GM23248 (cell line): Measurements from ENCODE around the gene PRPF38A. TPM values are rescaled to one million over a fixed set of nuclear protein-coding genes. Genes with fewer than 3 reads are reported as not detected.

Experiments
- DNase-seq: peaks from one replicate; pipeline ENCODE4 v3.0.0-alpha.2; 2015
- H2AFZ ChIP-seq: fragments of 200-600 bp; sonication (generic); 2 replicates; pipeline ENCODE4 v1.6.1; 2016; ENCODE audit warnings: antibody characterized with exemption
- H3F3A ChIP-seq: fragments of 200-600 bp; sonication (generic); 2 replicates; pipeline ENCODE4 v1.6.1; 2016; ENCODE audit warnings: mild to moderate bottlenecking, antibody characterized with exemption, mixed run types; ENCODE audit not compliant: insufficient read depth
- H3K27ac ChIP-seq: fragments of 200-600 bp; sonication (generic); 2 replicates; pipeline ENCODE4 v1.5.1; 2016; ENCODE audit warnings: mild to moderate bottlenecking
- H3K27me3 ChIP-seq: fragments of 200-600 bp; sonication (generic); replicated peaks from 2 replicates; pipeline ENCODE4 v1.6.1; 2016; ENCODE audit warnings: mild to moderate bottlenecking; ENCODE audit not compliant: insufficient read depth
- H3K36me3 ChIP-seq: fragments of 200-600 bp; sonication (generic); 2 replicates; pipeline ENCODE4 v1.6.1; 2016; ENCODE audit warnings: low read depth, mild to moderate bottlenecking
- H3K4me1 ChIP-seq: fragments of 200-600 bp; sonication (generic); 2 replicates; pipeline ENCODE4 v1.6.1; 2016; ENCODE audit warnings: mild to moderate bottlenecking; ENCODE audit not compliant: insufficient read depth
- H3K4me2 ChIP-seq: fragments of 200-600 bp; sonication (generic); one replicate; pipeline ENCODE4 v1.6.1; 2016; ENCODE audit warnings: mild to moderate bottlenecking; ENCODE audit not compliant: unreplicated experiment
- H3K4me3 ChIP-seq: fragments of 200-600 bp; sonication (generic); 2 replicates; pipeline ENCODE4 v1.5.1; 2016; ENCODE audit warnings: mild to moderate bottlenecking
- H3K79me2 ChIP-seq: fragments of 200-600 bp; sonication (generic); 2 replicates; pipeline ENCODE4 v1.6.1; 2016; ENCODE audit warnings: mild to moderate bottlenecking; ENCODE audit not compliant: insufficient read depth
- H3K9ac ChIP-seq: fragments of 200-600 bp; sonication (generic); 2 replicates; pipeline ENCODE4 v1.6.1; 2016; ENCODE audit warnings: mild to moderate bottlenecking
- H3K9me2 ChIP-seq: fragments of 200-600 bp; sonication (generic); 2 replicates; pipeline ENCODE4 v1.6.1; 2016; ENCODE audit warnings: mixed run types, mild to moderate bottlenecking, moderate library complexity; ENCODE audit not compliant: insufficient read depth
- H3K9me3 ChIP-seq: fragments of 200-600 bp; sonication (generic); one replicate; pipeline ENCODE4 v1.6.1; 2017; ENCODE audit warnings: low read depth
- H4K20me1 ChIP-seq: fragments of 200-600 bp; sonication (generic); 2 replicates; pipeline ENCODE4 v1.6.0; 2016; ENCODE audit not compliant: insufficient read depth
- EZH2 ChIP-seq: fragments of 200-600 bp; sonication (generic); IDR thresholded peaks from 2 replicates; pipeline ENCODE4 v1.6.1; 2018; ENCODE audit warnings: antibody characterized with exemption, mild to moderate bottlenecking; ENCODE audit not compliant: insufficient read depth, poor library complexity, severe bottlenecking
- EZH2phosphoT487 ChIP-seq: fragments of 200-600 bp; sonication (generic); IDR thresholded peaks from 2 replicates; pipeline ENCODE4 v1.6.1; 2018; ENCODE audit warnings: antibody characterized with exemption, moderate library complexity, mild to moderate bottlenecking, low read depth; ENCODE audit not compliant: insufficient read depth
- WGBS, 2 experiments: methylation state at CpG; one replicate each; pipeline ENCODE4 v1.1.6; 2015 to 2017; ENCODE audit warnings: low lambda C conversion rate in 2 of 2, low coverage in 1 of 2; ENCODE audit errors: missing lambda C conversion rate in 2 of 2; 5-methylcytosine and 5-hydroxymethylcytosine counted together
- in situ Hi-C: fragments of 300-500 bp; cut with MboI; formaldehyde crosslinking; loops from 2 replicates; pipeline ENCODE4 v1.15.0; 2020
- polyA plus RNA-seq: library from polyadenylated mRNA; unstranded; fragments of >200 nt; fragmentation: Nextera tagmentation; extraction: Ambion mirVana; gene quantifications from 2 replicates; pipeline ENCODE4 v1.2.1, GENCODE V29; 2016
- total RNA-seq: library from RNA; depleted of rRNA; stranded (reverse); fragments of >200 nt; shearing (Covaris generic); gene quantifications from 2 replicates; pipeline ENCODE4 v1.2.3, GENCODE V29; 2014

The PRPF38A gene
- total and polyA plus RNA-seq, 2 experiments from 2014 or later, result 6.1 to 27.0 TPM

- no peak overlapping the region for H3K4me3 ChIP-seq
- H2AFZ ChIP-seq, result no peak overlapping the region
- H3K4me2 ChIP-seq, result no peak overlapping the region
- H4K20me1 ChIP-seq, result no peaks in the 10 kb centered on the region
- H3K4me1 ChIP-seq, result no peaks in the 10 kb centered on the region
- H3K36me3 ChIP-seq, result no peaks in the 10 kb centered on the region
- H3K27me3 ChIP-seq, result no peaks in the 10 kb centered on the region
- WGBS, 2 experiments, result 95 to 96% methylated on average over 5 of the region's 5 CpGs
- in situ Hi-C loops, result no loop called here
- no peaks in the 10 kb centered on the region for H3F3A ChIP-seq
- no peaks in the 10 kb centered on the region for H3K9me2 ChIP-seq
- DNase-seq, result no peak
- TF ChIP-seq EZH2, result no peak
- no peak for TF ChIP-seq EZH2phosphoT487
- H3K9ac ChIP-seq, result no peak overlapping the region
- H3K9me3 ChIP-seq, result no peaks in the 10 kb centered on the region
- H3K27ac ChIP-seq, result no peak overlapping the region
- H3K79me2 ChIP-seq, result no peaks in the 10 kb centered on the region
Observed at GRCh38 chr1:52386458-52386857, 17.9 kb upstream of the PRPF38A start.

- H3K79me2 ChIP-seq, result no peaks in the 10 kb centered on the region
- H3K27me3 ChIP-seq, result no peaks in the 10 kb centered on the region
- H3K9ac ChIP-seq, result no peak overlapping the region
- H2AFZ ChIP-seq, result no peak overlapping the region
- H3K9me2 ChIP-seq, result no peaks in the 10 kb centered on the region
- H3K4me3 ChIP-seq, result no peak overlapping the region
- 94 to 97% methylated on average over 5 of the region's 5 CpGs for WGBS, 2 experiments
- no peak overlapping the region for H3K27ac ChIP-seq
- in situ Hi-C loops, result no loop called here
- H3K36me3 ChIP-seq, result no peaks in the 10 kb centered on the region
- H3K4me1 ChIP-seq, result no peaks in the 10 kb centered on the region
- H4K20me1 ChIP-seq, result no peaks in the 10 kb centered on the region
- H3K4me2 ChIP-seq, result no peak overlapping the region
- H3F3A ChIP-seq, result no peaks in the 10 kb centered on the region
- no peaks in the 10 kb centered on the region for H3K9me3 ChIP-seq
- TF ChIP-seq EZH2phosphoT487 (no peak), EZH2 (no peak)
- peak; percentile 4 for DNase-seq
Observed at GRCh38 chr1:52393174-52393573, 11.2 kb upstream of the PRPF38A start.

- no peak overlapping the region for H3K27ac ChIP-seq
- H3K36me3 ChIP-seq, result no peaks in the 10 kb centered on the region
- H2AFZ ChIP-seq, result no peak overlapping the region
- no peaks in the 10 kb centered on the region for H3F3A ChIP-seq
- TF ChIP-seq EZH2phosphoT487 (no peak), EZH2 (no peak)
- H3K9me3 ChIP-seq, result no peaks in the 10 kb centered on the region
- no peak for DNase-seq
- WGBS, 2 experiments, result 99 to 100% methylated on average over 3 of the region's 3 CpGs
- H3K4me1 ChIP-seq, result 0 out of 2 replicates have a peak, but pooled peaks cover 5% of the 10 kb centered on the region
- no peak overlapping the region for H3K9ac ChIP-seq
- H4K20me1 ChIP-seq, result no peaks in the 10 kb centered on the region
- no peak overlapping the region for H3K4me3 ChIP-seq
- H3K79me2 ChIP-seq, result peaks cover 15% of the 10 kb centered on the region
- no peak overlapping the region for H3K4me2 ChIP-seq
- H3K9me2 ChIP-seq, result no peaks in the 10 kb centered on the region
- in situ Hi-C loops, result no loop called here
- H3K27me3 ChIP-seq, result no peaks in the 10 kb centered on the region
Observed at GRCh38 chr1:52399629-52400028, 4.8 kb upstream of the PRPF38A start.

DNA sequence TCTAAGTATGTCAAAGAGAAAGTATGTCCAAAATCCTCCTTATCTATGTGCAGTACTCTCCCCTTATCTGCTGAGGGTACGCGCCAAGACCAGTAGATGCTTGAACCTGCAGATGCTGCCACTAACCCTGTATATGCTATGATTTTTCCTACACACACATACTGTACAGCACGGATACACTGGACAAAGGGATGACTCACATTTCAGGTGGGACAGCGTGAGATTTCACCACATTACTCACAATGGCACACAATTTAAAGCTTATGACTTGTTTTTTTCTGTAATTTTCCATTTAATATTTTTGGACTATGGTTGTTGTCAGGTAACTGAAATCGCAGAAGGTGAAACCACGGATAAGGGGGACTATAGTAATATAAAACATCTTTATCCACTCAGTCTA, 4.3 kb upstream of the PRPF38A start:
- TF ChIP-seq EZH2phosphoT487 (no peak), EZH2 (no peak)
- no peaks in the 10 kb centered on the region for H3K27me3 ChIP-seq
- 0 out of 2 replicates have a peak, but pooled peaks cover 5% of the 10 kb centered on the region for H3K4me1 ChIP-seq
- no peak overlapping the region for H3K4me2 ChIP-seq
- H3K36me3 ChIP-seq, result no peaks in the 10 kb centered on the region
- no peaks in the 10 kb centered on the region for H3F3A ChIP-seq
- H4K20me1 ChIP-seq, result no peaks in the 10 kb centered on the region
- no peak overlapping the region for H3K4me3 ChIP-seq
- no peaks in the 10 kb centered on the region for H3K9me2 ChIP-seq
- no peaks in the 10 kb centered on the region for H3K9me3 ChIP-seq
- in situ Hi-C loops, result no loop called here
- no peak for DNase-seq
- peaks cover 20% of the 10 kb centered on the region for H3K79me2 ChIP-seq
- no peak overlapping the region for H3K27ac ChIP-seq
- H3K9ac ChIP-seq, result no peak overlapping the region
- no peak overlapping the region for H2AFZ ChIP-seq
- 96 to 98% methylated on average over 6 of the region's 6 CpGs for WGBS, 2 experiments

DNA sequence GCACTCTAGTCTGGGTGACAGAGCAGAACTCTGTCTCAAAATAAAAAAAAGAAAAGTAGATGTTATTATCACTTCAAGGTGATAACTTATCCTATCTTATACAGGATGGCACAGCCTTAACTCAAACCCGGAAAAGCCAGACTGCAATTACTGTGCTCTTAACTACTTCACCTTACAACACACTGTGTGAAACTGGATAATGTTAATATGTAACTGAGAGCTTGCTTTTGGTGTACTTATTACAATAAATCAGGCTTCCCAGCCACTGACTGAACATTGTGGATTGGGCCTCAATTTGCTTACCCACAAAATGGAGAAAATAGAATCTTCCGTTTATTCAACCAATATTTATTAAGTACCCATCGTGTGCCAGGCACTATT, 1.6 kb upstream of the PRPF38A start:
- Histone ChIP-seq H3K4me3 (peak overlapping the region; percentile 100), H3K4me2 (peak overlapping the region; percentile 89), H3K9ac (peak overlapping the region; percentile 97), H4K20me1 (no peaks in the 10 kb centered on the region), H3F3A (no peaks in the 10 kb centered on the region), H2AFZ (peak overlapping the region; percentile 99), H3K4me1 (peaks cover 11% of the 10 kb centered on the region), H3K27me3 (no peaks in the 10 kb centered on the region), H3K79me2 (peaks cover 47% of the 10 kb centered on the region), H3K9me2 (no peaks in the 10 kb centered on the region), H3K9me3 (no peaks in the 10 kb centered on the region), H3K27ac (no peak overlapping the region), H3K36me3 (peaks cover 13% of the 10 kb centered on the region; the same call in 1 of the 2 replicates)
- peak; percentile 1 for DNase-seq
- WGBS, 2 experiments, result 34 to 35% methylated on average over 3 of the region's 3 CpGs
- in situ Hi-C loops, result no loop called here
- TF ChIP-seq EZH2phosphoT487 (no peak), EZH2 (no peak)
